Fibroblast of lung (primary cell): ENCODE data around the gene SLC35B1. TPM values are rescaled to one million over a fixed set of nuclear protein-coding genes. Genes with fewer than 3 reads are reported as not detected.

ENCODE experiments used
- DNase-seq, 2 donors: peaks; one replicate each; pipeline versions ENCODE4 v3.0.0 to v3.0.0-alpha.2; 2010; ENCODE audit warnings: low read depth in 2 of 2
- H2AFZ ChIP-seq: 2 replicates; pipeline ENCODE4 v1.5.1; 2012; ENCODE audit warnings: low read length, control low read depth, inconsistent platforms
- H3K27ac ChIP-seq: 2 replicates; pipeline ENCODE4 v1.5.1; 2011; ENCODE audit warnings: low read length, control low read depth; ENCODE audit not compliant: insufficient read depth
- H3K27me3 ChIP-seq: 2 replicates; pipeline ENCODE4 v1.5.1; 2011; ENCODE audit warnings: mild to moderate bottlenecking, low read length; ENCODE audit not compliant: control insufficient read depth, insufficient read depth
- H3K36me3 ChIP-seq: 2 replicates; pipeline ENCODE4 v1.5.1; 2011; ENCODE audit warnings: low read length; ENCODE audit not compliant: control insufficient read depth, insufficient read depth
- H3K4me1 ChIP-seq: 2 replicates; pipeline ENCODE4 v1.5.1; 2011; ENCODE audit warnings: low read length; ENCODE audit not compliant: control insufficient read depth, insufficient read depth; ENCODE audit errors: extremely low read depth
- H3K4me2 ChIP-seq: 2 replicates; pipeline ENCODE4 v1.5.1; 2011; ENCODE audit warnings: low read length, control low read depth; ENCODE audit not compliant: insufficient read depth; ENCODE audit errors: extremely low read depth
- H3K4me3 ChIP-seq, 4 experiments: fragments of 200-600 bp in 1 of 4; sonication (generic) in 1 of 4; replicated peaks in 1 of 4; 2 replicates each; pipeline ENCODE4 v1.5.1; 2011 to 2016; ENCODE audit warnings: low read length in 4 of 4, low read depth in 3 of 4, mild to moderate bottlenecking in 3 of 4, control low read depth in 2 of 4, inconsistent platforms in 1 of 4, mixed read lengths in 1 of 4; ENCODE audit not compliant: insufficient read depth in 1 of 4; ENCODE audit errors: control extremely low read depth in 1 of 4
- H3K79me2 ChIP-seq: 2 replicates; pipeline ENCODE4 v1.5.1; 2012; ENCODE audit warnings: mild to moderate bottlenecking, low read length, inconsistent platforms; ENCODE audit not compliant: control insufficient read depth, insufficient read depth
- H3K9ac ChIP-seq: 2 replicates; pipeline ENCODE4 v1.5.1; 2011; ENCODE audit warnings: mild to moderate bottlenecking, low read length, control low read depth; ENCODE audit not compliant: insufficient read depth
- H3K9me3 ChIP-seq: 2 replicates; pipeline ENCODE4 v1.5.1; 2012; ENCODE audit warnings: low read depth, low read length; ENCODE audit not compliant: control insufficient read depth, insufficient read depth
- H4K20me1 ChIP-seq: 2 replicates; pipeline ENCODE4 v1.5.1; 2011; ENCODE audit warnings: low read length; ENCODE audit not compliant: control insufficient read depth, insufficient read depth; ENCODE audit errors: extremely low read depth
- CTCF ChIP-seq, 2 donors: IDR thresholded peaks in 1 of 2; conservative IDR thresholded peaks in 1 of 2; 1 replicate in 1 of 2; 2 replicates in 1 of 2; pipeline ENCODE4 v1.5.1; 2011 to 2012; ENCODE audit warnings: low read length in 2 of 2, control low read depth in 1 of 2, inconsistent platforms in 1 of 2, low read depth in 1 of 2, mild to moderate bottlenecking in 1 of 2
- EZH2 ChIP-seq: IDR thresholded peaks from 2 replicates; pipeline ENCODE4 v1.5.1; 2012; ENCODE audit warnings: low read length, control low read depth, mild to moderate bottlenecking; ENCODE audit errors: missing control alignments
- polyA plus RNA-seq, 2 donors: library from polyadenylated mRNA; depleted of rRNA in 1 of 2; stranded (reverse) in 1 of 2; unstranded in 1 of 2; fragments of >200 nt; gene quantifications; 2 replicates each; pipeline ENCODE4 v1.2.1, GENCODE V29; 2011 to 2012; ENCODE audit warnings: missing spikeins in 1 of 2
- total RNA-seq: library from RNA; depleted of rRNA; stranded (reverse); fragments of >200 nt; gene quantifications from 2 replicates; pipeline ENCODE4 v1.2.1, GENCODE V29; 2014

The SLC35B1 gene
- total and polyA plus RNA-seq, 2 donors (not counting 1 experiment from before 2014, with no cell fraction given), result 36.3 to 56.9 TPM

- Histone ChIP-seq H3K27me3 (no peaks in the 10 kb centered on the region), H2AFZ (no peak overlapping the region), H4K20me1 (no peaks in the 10 kb centered on the region), H3K4me2 (no peak overlapping the region), H3K27ac (no peak overlapping the region), H3K79me2 (peaks cover 20% of the 10 kb centered on the region), H3K4me1 (no peaks in the 10 kb centered on the region), H3K9me3 (no peaks in the 10 kb centered on the region), H3K9ac (no peak overlapping the region), H3K36me3 (no peaks in the 10 kb centered on the region), H3K4me3 (no peak overlapping the region)
- no peak for DNase-seq
- TF ChIP-seq CTCF (conservative IDR thresholded peaks at IDR 0.05 in 1 of 2, IDR thresholded peaks at IDR 0.05 in 1 of 2; ENCODE audit: low read depth in 1 of 2, low read length in 2 of 2) (no peak), EZH2 (no peak)
Measured at GRCh38 chr17:49664706-49665211, 43.0 kb downstream of the SLC35B1 start.

- Histone ChIP-seq H4K20me1 (no peaks in the 10 kb centered on the region), H3K4me3 (no peak overlapping the region), H2AFZ (no peak overlapping the region), H3K36me3 (no peaks in the 10 kb centered on the region), H3K27ac (no peak overlapping the region), H3K9me3 (no peaks in the 10 kb centered on the region), H3K79me2 (peaks cover 20% of the 10 kb centered on the region), H3K4me2 (no peak overlapping the region), H3K9ac (no peak overlapping the region), H3K4me1 (no peaks in the 10 kb centered on the region), H3K27me3 (no peaks in the 10 kb centered on the region)
- no peak for DNase-seq
- TF ChIP-seq EZH2 (no peak), CTCF (conservative IDR thresholded peaks at IDR 0.05 in 1 of 2, IDR thresholded peaks at IDR 0.05 in 1 of 2; ENCODE audit: low read depth in 1 of 2, low read length in 2 of 2) (no peak)
Measured at GRCh38 chr17:49659661-49660382, 47.9 kb downstream of the SLC35B1 start.

- H3K79me2 ChIP-seq, result peaks cover 14% of the 10 kb centered on the region
- H3K9me3 ChIP-seq, result no peaks in the 10 kb centered on the region
- H4K20me1 ChIP-seq, result no peaks in the 10 kb centered on the region
- H3K27me3 ChIP-seq, result no peaks in the 10 kb centered on the region
- no peaks in the 10 kb centered on the region for H3K36me3 ChIP-seq
- no peaks in the 10 kb centered on the region for H3K4me1 ChIP-seq
- no peak overlapping the region for H2AFZ ChIP-seq
- no peak overlapping the region for H3K27ac ChIP-seq
- TF ChIP-seq EZH2 (no peak), CTCF (conservative IDR thresholded peaks at IDR 0.05 in 1 of 2, IDR thresholded peaks at IDR 0.05 in 1 of 2; ENCODE audit: low read depth in 1 of 2, low read length in 2 of 2) (no peak)
- H3K4me3 ChIP-seq, result no peak overlapping the region
- no peak overlapping the region for H3K9ac ChIP-seq
- H3K4me2 ChIP-seq, result no peak overlapping the region
- DNase-seq, result no peak
Measured at GRCh38 chr17:49656247-49656646, 51.5 kb downstream of the SLC35B1 start.

Other genes starting within 250 kb of the SLC35B1 start
- gene NGFR, start 212.7 kb downstream of the SLC35B1 start, total RNA-seq, result under 0.01 and 0.17 TPM in 2 replicates
- 0.05 and 0.14 TPM in 2 replicates for gene NGFR, start 212.7 kb downstream of the SLC35B1 start, polyA plus RNA-seq
- gene NXPH3, start 132.1 kb downstream of the SLC35B1 start, total RNA-seq, result 0.66 and 0.77 TPM in 2 replicates
- gene NXPH3, start 132.1 kb downstream of the SLC35B1 start, polyA plus RNA-seq, result 0.19 and 0.36 TPM in 2 replicates
- gene SPOP, start 29.9 kb downstream of the SLC35B1 start, total RNA-seq, result 89.6 and 112 TPM in 2 replicates
- 35.0 and 46.7 TPM in 2 replicates for gene SPOP, start 29.9 kb downstream of the SLC35B1 start, polyA plus RNA-seq
- gene FAM117A, start 56.2 kb upstream of the SLC35B1 start, total RNA-seq, result 1.0 and 3.3 TPM in 2 replicates
- 2.3 and 2.4 TPM in 2 replicates for gene FAM117A, start 56.2 kb upstream of the SLC35B1 start, polyA plus RNA-seq
- 30.3 and 35.5 TPM in 2 replicates for gene KAT7, start 80.7 kb upstream of the SLC35B1 start, total RNA-seq
- 25.6 and 34.2 TPM in 2 replicates for gene KAT7, start 80.7 kb upstream of the SLC35B1 start, polyA plus RNA-seq
- not detected in 2 replicates for gene TAC4, start 140.1 kb upstream of the SLC35B1 start, total RNA-seq
- gene TAC4, start 140.1 kb upstream of the SLC35B1 start, polyA plus RNA-seq, result not detected in 2 replicates